HG02970 (cell line): ENCODE measurements around the gene CCDC54.

Experiments
- ATAC-seq: cut with Tn5 transposase; IDR thresholded peaks from one replicate; pipeline ENCODE4 v1.9.1; 2021; ENCODE audit warnings: mild to moderate bottlenecking, moderate library complexity, moderate number of reproducible peaks; ENCODE audit not compliant: unreplicated experiment, low FRiP score

CCDC54 gene

GRCh38 chr3:107426223-107426622 is 49.0 kb downstream of the CCDC54 start:
- no peak for ATAC-seq
